NCI-H2171 treated with DMSO at 0.1 percent for 48 hours (cell line): ENCODE results near the gene MEGF11.
A peak's percentile ranks its signal among the peaks of the same experiment; 100 is the strongest.

Source experiments
- DNase-seq: peaks from one replicate; lab custom pipeline; 2025; lab: John Stamatoyannopoulos, UW

MEGF11 gene

DNA sequence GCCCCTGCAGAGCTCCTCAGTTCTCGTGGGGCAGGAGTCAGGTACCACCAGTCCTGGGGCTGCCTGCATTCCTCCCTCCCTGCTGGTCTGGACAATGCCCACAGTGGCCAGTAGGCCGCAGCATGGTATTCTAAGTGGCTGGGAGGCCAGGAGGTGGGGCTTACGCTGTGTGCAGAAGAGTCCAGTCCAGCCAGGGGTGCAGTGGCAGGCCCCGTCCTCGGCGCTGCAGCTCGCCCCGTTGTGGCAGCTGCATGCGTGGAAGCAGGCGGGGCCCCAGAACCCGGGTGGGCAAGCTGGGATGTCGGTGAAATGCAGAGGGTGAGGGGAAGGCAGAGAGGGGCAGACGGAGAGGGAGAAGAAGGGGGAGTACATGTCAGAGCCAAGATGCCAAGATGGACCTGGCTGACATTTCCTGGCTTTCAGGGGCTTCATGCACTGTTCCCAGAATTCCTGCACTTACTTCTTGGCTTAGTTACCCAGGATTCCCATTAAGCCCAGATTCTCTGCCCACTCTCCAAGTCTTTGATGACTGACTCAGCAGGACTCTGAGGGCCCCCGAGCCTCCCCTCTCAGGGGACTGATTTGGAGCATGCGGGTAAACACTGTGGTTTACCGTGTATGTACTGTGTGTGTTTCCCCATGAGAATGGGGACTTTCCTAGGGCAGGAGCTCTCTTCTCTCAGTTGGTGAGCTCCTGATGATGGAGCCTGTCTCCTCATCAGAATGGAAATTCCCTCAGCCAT lies 336.7 kb downstream of the MEGF11 start:
- DNase-seq: peak; percentile 9

GRCh38 chr15:65916041-65916663 lies 337.4 kb downstream of the MEGF11 start:
- DNase-seq: no peak

GRCh38 chr15:65914981-65915925 lies 338.3 kb downstream of the MEGF11 start:
- no peak for DNase-seq

GRCh38 chr15:65914386-65914785 lies 339.2 kb downstream of the MEGF11 start:
- no peak for DNase-seq

DNA sequence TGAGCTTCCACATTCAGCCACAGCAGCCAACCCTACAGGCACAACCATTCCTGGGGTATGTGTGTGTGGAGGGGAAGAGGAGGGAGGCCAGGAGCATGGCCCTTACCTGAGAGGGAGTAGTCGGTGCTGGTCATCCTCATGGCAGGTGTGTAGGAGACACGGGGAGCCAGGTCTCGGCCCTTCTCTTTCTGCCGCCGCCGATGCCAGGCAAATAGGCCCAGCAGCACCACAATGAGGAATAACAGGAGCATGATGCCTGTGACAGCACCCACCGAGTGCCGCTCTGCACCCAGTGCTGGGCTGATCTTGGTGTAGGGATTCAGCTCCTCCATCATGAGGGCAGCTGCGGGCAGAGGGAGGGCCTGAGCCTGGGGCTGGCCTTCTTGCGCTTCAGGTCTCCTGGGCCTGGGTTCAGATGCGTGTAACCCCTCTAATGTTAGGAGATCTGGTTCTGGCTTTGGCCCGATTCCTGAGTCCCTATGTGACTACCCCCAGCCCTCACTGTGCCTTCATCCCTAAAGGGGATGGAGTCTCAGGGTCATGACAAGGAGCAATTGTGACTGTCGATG lies 339.8 kb downstream of the MEGF11 start:
- no peak for DNase-seq

DNA sequence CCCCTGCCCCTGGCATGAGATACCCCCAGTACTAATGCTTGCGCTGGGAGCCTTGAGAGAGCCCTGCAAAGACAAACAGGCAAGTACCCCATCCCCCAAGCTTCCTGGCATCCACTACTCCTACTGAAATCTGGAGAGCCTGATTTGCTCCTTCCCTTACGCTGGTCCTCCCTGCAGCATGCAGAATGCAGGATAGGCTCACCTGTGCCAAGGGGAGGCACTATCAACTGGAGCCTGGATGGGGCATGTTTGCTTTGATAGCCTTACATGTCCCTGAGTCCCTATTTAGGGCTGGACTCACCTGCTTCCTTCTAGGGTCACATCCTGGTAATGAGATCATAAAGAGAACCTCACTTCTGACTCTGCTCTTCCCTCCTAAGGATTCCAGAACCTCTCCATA lies 341.3 kb downstream of the MEGF11 start:
- DNase-seq: no peak

GRCh38 chr15:65910341-65910740 lies 343.2 kb downstream of the MEGF11 start:
- no peak for DNase-seq

GRCh38 chr15:65909831-65910230 lies 343.7 kb downstream of the MEGF11 start:
- no peak for DNase-seq

GRCh38 chr15:65908876-65909275 lies 344.7 kb downstream of the MEGF11 start:
- DNase-seq: no peak

- no peak for DNase-seq
Observed at GRCh38 chr15:65907661-65908060, 345.9 kb downstream of the MEGF11 start.

DNA sequence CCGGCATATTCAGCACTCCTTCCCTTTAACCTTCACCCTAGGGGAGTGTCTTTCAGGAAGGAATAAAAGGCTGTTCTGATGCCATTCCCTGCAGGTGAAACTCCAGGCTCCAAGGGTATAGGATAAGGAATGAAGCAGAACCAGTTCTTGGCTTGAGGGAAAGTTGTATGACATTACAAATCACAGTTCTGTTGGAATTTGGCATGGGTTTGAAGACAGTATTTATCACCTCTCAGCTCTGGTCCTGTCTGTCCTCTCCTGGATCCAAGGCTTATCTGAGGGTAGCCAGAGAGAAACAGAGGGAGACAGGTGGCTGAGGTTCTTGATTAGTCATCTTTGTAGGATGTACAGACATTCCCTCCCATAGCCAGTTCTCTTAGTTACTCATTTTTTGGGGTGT lies 347.2 kb downstream of the MEGF11 start:
- no peak for DNase-seq

DNA sequence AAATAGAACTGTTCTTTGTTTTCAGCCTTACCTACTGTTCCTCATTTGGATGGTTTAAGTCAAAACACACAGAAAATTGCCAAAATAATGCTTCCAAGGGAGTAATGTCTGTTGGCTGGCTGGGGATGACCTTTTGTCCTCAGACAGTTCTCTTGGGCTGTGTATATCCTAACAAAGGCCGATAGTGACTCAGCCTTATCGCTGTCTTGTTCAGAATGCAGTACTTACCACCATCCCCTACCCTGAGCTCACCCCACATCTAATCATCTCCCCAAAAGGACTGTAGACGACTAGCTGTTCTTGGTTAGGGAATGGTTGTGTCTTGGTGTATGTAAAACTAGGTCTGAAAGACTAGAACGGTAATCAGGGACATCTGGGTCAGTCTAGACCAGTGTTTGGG lies 349.2 kb downstream of the MEGF11 start:
- no peak for DNase-seq

DNA sequence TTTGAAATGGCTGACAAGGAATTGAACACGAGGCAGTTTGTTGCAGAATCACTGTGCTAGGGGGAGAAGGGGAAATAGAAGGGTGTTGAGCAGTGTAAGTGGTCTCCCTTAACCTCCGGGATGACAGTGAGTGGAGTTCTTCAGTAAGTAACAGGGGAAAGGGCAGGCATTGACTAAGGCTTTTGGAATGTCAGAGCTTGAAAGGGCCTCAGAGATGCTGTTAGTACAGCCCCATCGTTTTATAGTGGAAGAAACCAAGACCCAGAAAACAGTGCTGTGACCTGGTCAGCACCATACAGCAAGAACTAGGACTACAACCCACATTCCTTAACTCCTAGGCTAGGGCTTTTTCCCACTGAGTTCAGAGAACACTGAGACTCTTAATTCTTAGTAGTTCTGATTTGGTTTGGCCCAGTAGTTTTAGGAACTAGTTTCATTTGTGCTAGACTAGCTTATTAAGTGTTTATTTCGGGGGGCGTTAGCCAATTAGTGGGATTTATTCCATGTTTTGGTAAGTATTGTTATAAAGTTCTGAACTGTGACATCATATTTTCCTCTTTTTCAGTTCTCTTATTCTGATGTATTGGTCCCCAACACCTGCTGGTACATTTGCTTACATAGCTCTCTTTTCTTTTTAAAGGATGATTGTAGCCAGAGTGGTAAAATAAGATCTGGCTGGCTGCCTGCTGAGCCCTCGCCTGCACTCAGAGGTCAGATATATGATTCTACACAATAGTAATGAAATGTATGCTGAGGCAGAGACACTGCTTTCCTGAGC lies 350.1 kb downstream of the MEGF11 start:
- no peak for DNase-seq

GRCh38 chr15:65902373-65902772 lies 351.2 kb downstream of the MEGF11 start:
- DNase-seq: no peak

GRCh38 chr15:65901836-65902235 lies 351.7 kb downstream of the MEGF11 start:
- DNase-seq: no peak

GRCh38 chr15:65901336-65901735 lies 352.2 kb downstream of the MEGF11 start:
- no peak for DNase-seq

DNA sequence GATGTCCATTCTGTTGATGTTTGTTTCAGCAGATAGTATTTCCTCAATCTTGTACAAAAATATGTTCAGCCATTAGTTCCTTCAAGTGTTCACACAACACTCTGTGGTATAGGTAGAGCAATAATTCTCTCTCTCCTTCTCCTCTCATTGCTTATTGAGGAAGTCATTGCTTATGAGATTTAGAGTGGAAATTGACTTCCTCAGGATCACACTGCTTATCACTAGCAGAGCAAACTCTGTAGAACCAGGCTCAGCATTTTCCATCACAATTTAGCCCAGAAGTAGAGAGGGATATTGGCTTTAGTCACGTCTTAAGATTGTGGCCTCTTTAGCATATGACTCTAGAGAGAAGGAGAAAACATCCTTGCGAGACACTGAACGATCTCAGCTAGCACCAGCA lies 353.1 kb downstream of the MEGF11 start:
- DNase-seq: no peak

DNA sequence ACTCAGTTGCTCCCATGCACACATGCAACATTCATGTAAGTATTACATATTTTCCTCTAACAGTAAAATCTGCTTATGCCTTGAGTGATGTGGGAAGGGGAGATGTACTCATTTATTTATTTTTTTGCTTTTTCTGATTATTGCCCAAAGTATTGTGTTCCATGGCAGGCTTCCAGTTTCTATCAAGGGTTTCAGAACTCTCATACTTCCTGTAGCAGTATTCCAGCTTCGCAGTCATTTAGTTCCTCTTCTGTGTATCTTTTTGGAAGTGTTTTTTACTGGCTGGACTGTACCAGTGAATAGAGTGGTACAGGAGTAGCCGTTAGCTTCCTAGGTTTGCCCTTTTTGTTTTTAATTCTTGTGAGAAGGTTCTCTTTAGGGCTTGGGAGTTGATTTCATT lies 357.3 kb downstream of the MEGF11 start:
- no peak for DNase-seq

DNA sequence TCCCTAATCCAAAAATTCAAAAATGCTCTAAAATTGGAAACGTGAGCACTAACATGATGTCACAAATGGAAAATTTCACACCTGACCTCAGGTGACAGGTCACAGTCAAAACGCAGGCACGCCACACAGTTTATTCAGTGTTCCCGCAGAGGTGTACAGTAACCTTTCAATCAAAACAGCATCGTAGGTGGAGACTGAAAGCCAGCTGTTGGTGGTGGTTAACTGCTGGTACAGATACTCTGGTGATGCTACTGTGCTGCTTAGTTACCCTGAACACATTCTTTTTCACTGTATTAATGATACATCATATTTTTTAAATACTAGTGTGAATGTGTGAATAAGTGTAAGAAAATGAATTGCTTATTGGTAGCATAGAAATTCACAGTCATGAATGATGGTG lies 360.5 kb downstream of the MEGF11 start:
- DNase-seq: no peak

- DNase-seq: no peak
Observed at GRCh38 chr15:65888981-65889380, 364.6 kb downstream of the MEGF11 start.

GRCh38 chr15:65887565-65887964 lies 366.0 kb downstream of the MEGF11 start:
- DNase-seq: no peak
